ENCODE measurements around the gene GORASP1.

DNA sequence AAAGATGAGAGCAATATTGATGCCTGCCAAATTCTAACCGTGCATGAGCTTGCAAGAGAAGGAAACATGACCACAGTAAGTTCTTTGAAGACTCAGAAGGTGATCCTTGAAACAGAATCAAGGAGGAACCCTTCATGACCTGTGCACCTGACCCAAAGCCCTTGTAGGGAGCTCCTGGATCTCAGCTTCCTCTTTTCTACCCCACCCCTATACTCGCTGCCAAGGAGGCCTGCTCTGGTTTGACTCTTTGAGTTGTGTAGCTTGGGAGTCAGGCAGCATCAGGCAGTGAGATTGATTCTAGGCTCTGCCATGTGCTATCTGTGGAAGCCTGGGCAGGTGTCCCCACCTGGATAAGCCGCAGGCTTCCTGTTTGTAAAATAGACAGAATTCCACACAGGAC is 10.7 kb upstream of the GORASP1 start:
- no peak for TF ChIP-seq JUND (IDR thresholded peaks at IDR 0.05; ENCODE audit: low read length)
- no peak for TF ChIP-seq TEAD4 (IDR thresholded peaks at IDR 0.05; ENCODE audit: low read depth, low read length)
- TF ChIP-seq, protein P1, sequence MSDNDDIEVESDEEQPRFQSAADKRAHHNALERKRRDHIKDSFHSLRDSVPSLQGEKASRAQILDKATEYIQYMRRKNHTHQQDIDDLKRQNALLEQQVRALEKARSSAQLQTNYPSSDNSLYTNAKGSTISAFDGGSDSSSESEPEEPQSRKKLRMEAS (IDR thresholded peaks at IDR 0.05) = no peak
- no peak for TF ChIP-seq EZH2 (IDR thresholded peaks at IDR 0.05; ENCODE audit: low read depth, low read length, severe bottlenecking)
- TF ChIP-seq, protein P2, sequence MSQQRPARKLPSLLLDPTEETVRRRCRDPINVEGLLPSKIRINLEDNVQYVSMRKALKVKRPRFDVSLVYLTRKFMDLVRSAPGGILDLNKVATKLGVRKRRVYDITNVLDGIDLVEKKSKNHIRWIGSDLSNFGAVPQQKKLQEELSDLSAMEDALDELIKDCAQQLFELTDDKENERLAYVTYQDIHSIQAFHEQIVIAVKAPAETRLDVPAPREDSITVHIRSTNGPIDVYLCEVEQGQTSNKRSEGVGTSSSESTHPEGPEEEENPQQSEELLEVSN (IDR thresholded peaks at IDR 0.05) = no peak
- TF ChIP-seq, protein P3, sequence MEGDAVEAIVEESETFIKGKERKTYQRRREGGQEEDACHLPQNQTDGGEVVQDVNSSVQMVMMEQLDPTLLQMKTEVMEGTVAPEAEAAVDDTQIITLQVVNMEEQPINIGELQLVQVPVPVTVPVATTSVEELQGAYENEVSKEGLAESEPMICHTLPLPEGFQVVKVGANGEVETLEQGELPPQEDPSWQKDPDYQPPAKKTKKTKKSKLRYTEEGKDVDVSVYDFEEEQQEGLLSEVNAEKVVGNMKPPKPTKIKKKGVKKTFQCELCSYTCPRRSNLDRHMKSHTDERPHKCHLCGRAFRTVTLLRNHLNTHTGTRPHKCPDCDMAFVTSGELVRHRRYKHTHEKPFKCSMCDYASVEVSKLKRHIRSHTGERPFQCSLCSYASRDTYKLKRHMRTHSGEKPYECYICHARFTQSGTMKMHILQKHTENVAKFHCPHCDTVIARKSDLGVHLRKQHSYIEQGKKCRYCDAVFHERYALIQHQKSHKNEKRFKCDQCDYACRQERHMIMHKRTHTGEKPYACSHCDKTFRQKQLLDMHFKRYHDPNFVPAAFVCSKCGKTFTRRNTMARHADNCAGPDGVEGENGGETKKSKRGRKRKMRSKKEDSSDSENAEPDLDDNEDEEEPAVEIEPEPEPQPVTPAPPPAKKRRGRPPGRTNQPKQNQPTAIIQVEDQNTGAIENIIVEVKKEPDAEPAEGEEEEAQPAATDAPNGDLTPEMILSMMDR (IDR thresholded peaks at IDR 0.05; ENCODE audit: control extremely low read depth in 1 of 3, insufficient read depth in 1 of 3, low read depth in 1 of 3, low read length in 3 of 3) = no peak
- no peak for TF ChIP-seq GABPA (IDR thresholded peaks at IDR 0.05; ENCODE audit: borderline replicate concordance, insufficient read depth, low read length)
- no peak for TF ChIP-seq CTBP2 (IDR thresholded peaks at IDR 0.05; ENCODE audit: borderline replicate concordance, insufficient read depth, insufficient read length, low read length)
- TF ChIP-seq CBX5 (IDR thresholded peaks at IDR 0.05; ENCODE audit: low read depth, low read length) = no peak
- TF ChIP-seq POLR2AphosphoS5 (IDR thresholded peaks at IDR 0.05; ENCODE audit: low read depth, low read length) = no peak

All from H1 (cell line).